GOT3 (cell line): ENCODE results near the gene MEIOSIN.
"Not testable (repeated sequence)": the region's sequence is repeated elsewhere in the genome, so short reads cannot be mapped to it uniquely, and the experiment has no call there.

Source experiments
- DNase-seq: peaks from one replicate; lab custom pipeline; 2025; ENCODE audit warnings: mixed read lengths; lab: John Stamatoyannopoulos, UW

MEIOSIN gene

GRCh38 chr19:45780448-45781213, 47.4 kb downstream of the MEIOSIN start:
- no peak for DNase-seq

- DNase-seq = no peak
Measured at GRCh38 chr19:45781214-45782161, 48.2 kb downstream of the MEIOSIN start.

GRCh38 chr19:45782162-45782691, 49.0 kb downstream of the MEIOSIN start, which contains the start of gene DMPK:
TSS of gene DMPK (minus strand) at chr19:45782490. CDS start at chr19:45782352, 138 bp downstream.
- DNase-seq = no peak

GRCh38 chr19:45782820-45783785, 49.9 kb downstream of the MEIOSIN start:
- peak; percentile 13 for DNase-seq

GRCh38 chr19:45784096-45784495, 50.9 kb downstream of the MEIOSIN start:
- no peak for DNase-seq

- no peak for DNase-seq
Measured at GRCh38 chr19:45785097-45785496, 51.9 kb downstream of the MEIOSIN start.

GRCh38 chr19:45785781-45786532, 52.7 kb downstream of the MEIOSIN start:
- DNase-seq = no peak

- no peak for DNase-seq
Measured at GRCh38 chr19:45786533-45786894, 53.3 kb downstream of the MEIOSIN start.

GRCh38 chr19:45789035-45789786, 56.0 kb downstream of the MEIOSIN start:
- no peak for DNase-seq

GRCh38 chr19:45790942-45791341, 57.7 kb downstream of the MEIOSIN start:
- DNase-seq = no peak

GRCh38 chr19:45791744-45792469, 58.7 kb downstream of the MEIOSIN start:
- DNase-seq = no peak

GRCh38 chr19:45792470-45793177, 59.4 kb downstream of the MEIOSIN start, which contains the start of gene DMWD:
TSS of gene DMWD (minus strand) at chr19:45792845. CDS start at chr19:45792756, 89 bp downstream.
- DNase-seq = peak; percentile 96

- DNase-seq = no peak
Measured at GRCh38 chr19:45793178-45793564, 59.9 kb downstream of the MEIOSIN start.

GRCh38 chr19:45793876-45794275, 60.6 kb downstream of the MEIOSIN start:
- no peak for DNase-seq

GRCh38 chr19:45794627-45795026, 61.4 kb downstream of the MEIOSIN start:
- no peak for DNase-seq

GRCh38 chr19:45798995-45799517, 65.8 kb downstream of the MEIOSIN start:
- peak; percentile 28 for DNase-seq

GRCh38 chr19:45799541-45799940, 66.3 kb downstream of the MEIOSIN start:
- DNase-seq = not testable (repeated sequence)

- DNase-seq = no peak
Measured at GRCh38 chr19:45800070-45800553, 66.9 kb downstream of the MEIOSIN start.
